Activated T-helper 2 cell treated with anti-CD3 and anti-CD28 coated beads, Interferon-gamma antibody, Interleukin-2, Interleukin-4, amounts not matched to agents 10 μg/mL and 5 μg/mL and 100 μg/mL, durations not matched to agents 14 hours and 24 hours and 36 hours (primary cell): ENCODE results near the gene HFM1. TPM values are rescaled to one million over a fixed set of nuclear protein-coding genes. Genes with fewer than 3 reads are reported as not detected.
"Not testable (repeated sequence)": the region's sequence is repeated elsewhere in the genome, so short reads cannot be mapped to it uniquely, and the experiment has no call there.

ENCODE experiments used
- DNase-seq: peaks from one replicate; pipeline ENCODE4 v3.0.0; 2021; ENCODE audit warnings: low spot score
- H3K27ac Mint-ChIP-seq: one replicate; pipeline ENCODE4 v1.8.0; 2021; ENCODE audit warnings: mixed read lengths
- H3K27me3 Mint-ChIP-seq: one replicate; pipeline ENCODE4 v1.8.0; 2021; ENCODE audit warnings: low read depth, mixed read lengths
- H3K36me3 Mint-ChIP-seq: one replicate; pipeline ENCODE4 v1.8.0; 2021; ENCODE audit warnings: low read depth, mixed read lengths
- H3K4me1 Mint-ChIP-seq: one replicate; pipeline ENCODE4 v1.8.0; 2021; ENCODE audit warnings: low read depth, mixed read lengths
- H3K4me3 Mint-ChIP-seq: one replicate; pipeline ENCODE4 v1.8.0; 2021; ENCODE audit warnings: low read depth, mild to moderate bottlenecking, moderate library complexity, mixed read lengths
- H3K9me3 Mint-ChIP-seq: one replicate; pipeline ENCODE4 v1.8.0; 2021; ENCODE audit warnings: mixed read lengths
- intact Hi-C: fragments of 100-400 bp; cut with micrococcal nuclease; formaldehyde crosslinking; loops from one replicate; pipeline ENCODE4 v1.15.1; 2023
- total RNA-seq: library from RNA; stranded (reverse); gene quantifications from 2 replicates; pipeline ENCODE4 v1.2.3, GENCODE V29; 2022

The HFM1 gene
- total RNA-seq, 1 donor from 2014 or later, result not detected

DNA sequence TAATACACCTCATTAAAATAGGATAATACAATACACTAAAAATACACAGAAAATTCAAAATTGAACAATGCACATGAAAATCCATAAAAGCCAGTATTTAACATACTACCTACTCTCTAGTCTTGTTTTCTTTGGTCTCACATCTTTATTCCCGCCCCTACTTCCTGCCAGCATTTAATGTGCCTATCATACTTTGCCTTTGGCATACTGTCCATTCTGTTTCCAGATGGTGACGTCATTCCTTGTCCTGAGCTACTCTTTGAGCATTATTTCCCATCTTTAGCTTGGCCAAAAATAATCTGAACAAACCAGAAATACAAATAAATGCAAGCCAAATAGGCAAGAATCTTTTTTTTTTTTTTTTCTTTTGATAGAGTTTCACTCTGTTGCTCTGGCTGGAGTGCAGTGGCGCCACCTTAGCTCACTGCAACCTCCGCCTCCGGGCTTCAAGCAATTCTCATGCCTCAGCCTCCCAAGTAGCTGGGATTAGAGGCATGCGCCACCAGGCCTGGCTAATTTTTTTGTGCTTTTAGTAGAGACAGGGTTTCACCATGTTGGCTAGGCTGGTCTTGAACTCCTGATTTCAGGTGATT is 4.4 kb downstream of the HFM1 start:
- peaks cover 46% of the 10 kb centered on the region for H3K27me3 Mint-ChIP-seq

DNA sequence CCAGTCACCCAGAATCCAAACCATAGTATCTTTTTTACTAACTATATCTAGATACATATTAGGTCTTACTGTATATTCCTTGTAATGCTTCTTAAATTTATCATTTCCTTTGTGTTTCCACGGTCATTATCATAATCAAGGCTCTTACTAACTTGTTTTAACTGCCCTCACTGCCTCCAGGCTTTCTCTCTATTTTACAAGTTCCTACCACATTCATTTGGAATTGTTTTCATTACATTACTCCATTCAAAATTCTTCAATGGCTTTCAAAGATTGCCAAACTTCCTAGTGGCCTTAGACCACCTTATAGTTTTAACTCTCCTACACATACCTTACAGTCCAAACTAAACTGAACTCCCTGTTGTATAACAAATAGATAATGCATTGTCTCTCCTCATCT is 6.3 kb downstream of the HFM1 start:
- no peak for DNase-seq
- Mint-ChIP-seq H3K4me3 (no peak overlapping the region), H3K36me3 (no peaks in the 10 kb centered on the region), H3K27ac (no peak overlapping the region), H3K27me3 (peaks cover 42% of the 10 kb centered on the region), H3K9me3 (no peaks in the 10 kb centered on the region), H3K4me1 (no peaks in the 10 kb centered on the region)
- intact Hi-C loops, result no loop called here

More for the DNA sequence above, 4.4 kb downstream of the HFM1 start:
- no peaks in the 10 kb centered on the region for H3K9me3 Mint-ChIP-seq
- H3K4me3 Mint-ChIP-seq, result no peak overlapping the region
- H3K27ac Mint-ChIP-seq, result no peak overlapping the region
- no peak for DNase-seq
- H3K36me3 Mint-ChIP-seq, result no peaks in the 10 kb centered on the region
- intact Hi-C loops, result loop anchor here (5.0 kb wide), 2 partner anchors 118 to 527 kb away; no protein-coding TSS in a partner anchor
- H3K4me1 Mint-ChIP-seq, result peaks cover 2% of the 10 kb centered on the region

DNA sequence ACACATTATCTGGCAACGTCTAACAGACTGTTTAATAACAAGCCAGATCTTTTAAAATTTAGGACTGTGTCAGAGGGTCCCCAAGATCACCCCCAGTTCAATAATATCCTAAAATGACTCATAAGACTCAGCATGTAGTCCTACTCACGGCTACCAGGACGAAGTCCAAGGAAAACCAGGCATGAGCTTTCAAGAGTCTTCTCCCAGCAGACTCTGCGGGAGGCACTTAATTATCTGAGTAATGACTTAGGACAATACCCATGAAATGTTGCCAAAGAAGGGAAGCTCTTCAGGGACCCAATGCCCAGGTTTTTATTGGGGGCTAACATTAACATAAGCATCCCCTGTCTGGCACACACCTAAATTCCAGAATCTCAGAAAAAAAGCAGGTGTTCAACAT is 7.0 kb downstream of the HFM1 start:
- Mint-ChIP-seq H3K27me3 (peaks cover 37% of the 10 kb centered on the region), H3K4me1 (no peaks in the 10 kb centered on the region), H3K27ac (no peak overlapping the region), H3K9me3 (no peaks in the 10 kb centered on the region), H3K4me3 (no peak overlapping the region), H3K36me3 (no peaks in the 10 kb centered on the region)
- intact Hi-C loops, result no loop called here
- DNase-seq, result no peak

DNA sequence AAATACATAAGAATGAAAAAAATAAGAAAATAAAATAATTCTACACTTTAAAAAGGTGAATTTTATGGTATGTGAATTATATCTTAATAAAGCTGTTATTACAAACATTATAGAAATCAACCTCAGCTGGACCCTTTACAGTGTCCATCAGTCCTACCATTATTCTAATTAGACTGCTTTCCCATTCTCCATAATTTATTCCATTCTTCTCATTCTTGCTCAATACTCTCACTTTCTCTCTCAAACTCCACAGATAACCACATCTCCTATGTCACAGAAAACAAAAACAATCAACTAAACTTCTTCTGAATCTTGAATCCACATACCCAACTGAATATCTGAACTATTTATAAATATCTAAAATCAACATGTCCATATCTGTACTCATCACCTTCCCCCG is 11.6 kb downstream of the HFM1 start:
- Mint-ChIP-seq H3K4me1 (no peaks in the 10 kb centered on the region), H3K4me3 (no peak overlapping the region), H3K27me3 (peaks cover 11% of the 10 kb centered on the region), H3K27ac (no peak overlapping the region), H3K9me3 (no peaks in the 10 kb centered on the region), H3K36me3 (no peaks in the 10 kb centered on the region)
- intact Hi-C loops, result no loop called here
- DNase-seq, result no peak

DNA sequence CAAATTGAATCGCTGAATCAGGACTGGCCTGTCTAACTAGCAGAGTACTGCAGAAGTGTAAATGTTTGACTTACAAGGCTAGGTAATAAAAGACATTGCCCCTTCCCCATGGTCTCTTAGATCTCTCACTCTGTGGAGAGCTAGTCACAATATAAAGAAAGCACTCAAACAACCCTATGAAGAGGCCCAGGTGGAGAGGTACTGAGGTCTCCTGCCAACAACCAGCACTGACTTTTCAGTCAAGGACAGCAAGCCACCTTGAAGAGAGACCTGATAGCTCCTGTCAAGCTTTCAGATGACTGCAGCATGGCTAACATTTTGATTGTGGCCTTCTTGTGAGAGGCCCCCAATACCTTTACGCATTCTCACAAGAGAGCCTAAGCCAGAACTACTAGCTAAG is 18.5 kb downstream of the HFM1 start:
- Mint-ChIP-seq H3K4me3 (no peak overlapping the region), H3K27me3 (peaks cover 17% of the 10 kb centered on the region), H3K9me3 (no peaks in the 10 kb centered on the region), H3K4me1 (no peaks in the 10 kb centered on the region), H3K36me3 (no peaks in the 10 kb centered on the region), H3K27ac (no peak overlapping the region)
- DNase-seq, result no peak
- intact Hi-C loops, result no loop called here

DNA sequence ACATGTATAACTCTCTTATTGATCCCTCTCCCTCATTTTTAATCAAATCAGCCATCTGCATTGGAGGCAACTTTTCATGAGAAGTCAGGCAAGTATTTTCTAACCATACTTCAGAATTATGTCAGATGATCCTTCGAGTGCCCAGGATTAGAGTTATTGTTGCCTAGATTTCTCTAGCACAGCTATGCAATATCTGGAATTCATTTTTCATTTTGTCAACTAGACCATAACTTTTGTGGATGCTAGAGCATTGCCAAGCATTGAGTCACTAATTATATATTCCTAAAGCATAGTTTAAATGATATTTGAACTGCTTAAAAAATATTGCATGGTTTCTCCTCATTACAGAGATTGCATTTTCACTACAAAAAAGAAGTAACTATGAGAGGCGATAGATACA is 21.2 kb downstream of the HFM1 start:
- Mint-ChIP-seq H3K36me3 (no peaks in the 10 kb centered on the region), H3K9me3 (no peaks in the 10 kb centered on the region), H3K27ac (no peak overlapping the region), H3K4me1 (no peaks in the 10 kb centered on the region), H3K27me3 (peaks cover 23% of the 10 kb centered on the region), H3K4me3 (no peak overlapping the region)
- DNase-seq, result no peak
- intact Hi-C loops, result no loop called here

DNA sequence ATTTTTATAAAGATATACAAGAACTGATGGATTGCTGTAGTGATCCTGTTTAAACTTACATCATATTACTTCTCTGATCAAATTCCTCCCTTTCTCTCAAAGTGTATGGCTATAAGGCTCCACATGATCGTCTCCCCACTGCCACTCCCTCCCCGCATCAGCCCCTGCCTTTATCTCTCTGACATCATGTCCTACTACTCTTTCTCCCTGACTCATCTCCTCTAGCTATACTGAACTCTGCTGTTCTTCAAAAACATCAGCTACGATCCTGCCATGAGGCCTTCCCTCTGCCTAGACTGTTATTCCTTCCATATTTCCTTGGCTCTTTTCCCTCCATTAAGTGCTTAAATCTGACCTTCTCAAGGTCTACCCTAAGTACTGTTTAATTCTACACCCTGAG is 22.8 kb downstream of the HFM1 start:
- Mint-ChIP-seq H3K27me3 (peaks cover 25% of the 10 kb centered on the region), H3K36me3 (no peaks in the 10 kb centered on the region), H3K9me3 (no peaks in the 10 kb centered on the region)

DNA sequence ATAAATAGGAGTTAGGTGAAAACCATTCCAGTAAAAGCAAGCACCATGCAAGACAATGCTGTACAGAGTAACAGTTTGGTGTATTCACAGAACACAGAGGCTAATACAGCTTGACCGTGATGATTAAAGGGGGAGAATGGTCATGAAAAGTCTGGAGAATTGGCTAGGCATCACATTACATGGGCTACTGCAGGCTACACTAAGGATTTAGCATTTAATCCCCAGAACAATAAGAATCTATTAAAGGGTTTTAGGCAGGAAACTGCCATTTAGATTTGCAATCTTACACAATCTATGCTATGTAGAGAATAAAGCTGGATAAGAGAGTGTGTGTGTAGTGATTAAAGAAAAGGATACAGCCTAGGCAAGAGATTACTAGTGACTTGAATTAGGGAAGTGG is 30.6 kb downstream of the HFM1 start:
- H3K36me3 Mint-ChIP-seq, result no peaks in the 10 kb centered on the region
- intact Hi-C loops, result no loop called here
- H3K4me1 Mint-ChIP-seq, result no peaks in the 10 kb centered on the region
- H3K27ac Mint-ChIP-seq, result no peak overlapping the region
- peaks cover 6% of the 10 kb centered on the region for H3K27me3 Mint-ChIP-seq
- H3K9me3 Mint-ChIP-seq, result no peaks in the 10 kb centered on the region
- no peak overlapping the region for H3K4me3 Mint-ChIP-seq
- DNase-seq, result no peak

More for the DNA sequence above, 22.8 kb downstream of the HFM1 start:
- intact Hi-C loops, result no loop called here
- no peak overlapping the region for H3K27ac Mint-ChIP-seq
- DNase-seq, result no peak
- H3K4me1 Mint-ChIP-seq, result no peaks in the 10 kb centered on the region
- H3K4me3 Mint-ChIP-seq, result no peak overlapping the region

DNA sequence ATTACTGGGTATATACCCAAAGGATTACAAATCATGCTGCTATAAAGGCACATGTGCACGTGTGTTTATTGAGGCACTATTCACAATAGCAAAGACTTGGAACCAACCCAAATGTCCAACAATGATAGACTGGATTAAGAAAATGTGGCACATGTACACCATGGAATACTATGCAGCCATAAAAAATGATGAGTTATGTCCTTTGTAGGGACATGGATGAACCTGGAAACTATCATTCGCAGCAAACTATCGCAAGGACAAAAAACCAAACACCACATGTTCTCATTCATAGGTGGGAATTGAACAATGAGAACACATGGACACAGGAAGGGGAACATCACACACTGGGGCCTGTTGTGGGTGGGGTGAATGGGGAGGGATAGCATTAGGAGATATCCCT is 32.4 kb downstream of the HFM1 start:
- H3K27me3 Mint-ChIP-seq, H3K27ac Mint-ChIP-seq, H3K4me1 Mint-ChIP-seq, intact Hi-C loops, H3K36me3 Mint-ChIP-seq, H3K4me3 Mint-ChIP-seq, DNase-seq, H3K9me3 Mint-ChIP-seq: not testable (repeated sequence)

DNA sequence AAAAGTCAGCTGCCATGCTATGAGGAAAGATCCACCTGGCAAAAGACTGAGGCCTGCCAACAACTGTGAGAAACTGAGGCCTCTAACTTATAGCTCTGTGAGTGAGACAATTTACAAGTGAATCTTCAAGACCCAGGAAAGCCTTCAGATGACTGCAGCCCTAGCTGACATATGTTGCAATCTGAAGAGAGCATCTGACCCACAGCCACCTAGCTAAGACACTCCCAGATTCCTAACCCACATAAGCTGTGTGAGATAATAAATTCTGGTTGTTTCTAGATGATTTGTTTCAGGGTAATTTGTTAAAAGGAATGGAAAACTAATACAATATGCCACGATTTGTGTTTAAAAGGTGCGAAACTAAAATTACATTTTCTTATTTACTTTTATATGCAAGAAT is 55.1 kb downstream of the HFM1 start:
- H3K27ac Mint-ChIP-seq, result no peak overlapping the region
- H3K9me3 Mint-ChIP-seq, result peaks cover 6% of the 10 kb centered on the region
- no peaks in the 10 kb centered on the region for H3K4me1 Mint-ChIP-seq
- intact Hi-C loops, result no loop called here
- DNase-seq, result no peak
- no peak overlapping the region for H3K4me3 Mint-ChIP-seq
- peaks cover 12% of the 10 kb centered on the region for H3K27me3 Mint-ChIP-seq
- no peaks in the 10 kb centered on the region for H3K36me3 Mint-ChIP-seq

DNA sequence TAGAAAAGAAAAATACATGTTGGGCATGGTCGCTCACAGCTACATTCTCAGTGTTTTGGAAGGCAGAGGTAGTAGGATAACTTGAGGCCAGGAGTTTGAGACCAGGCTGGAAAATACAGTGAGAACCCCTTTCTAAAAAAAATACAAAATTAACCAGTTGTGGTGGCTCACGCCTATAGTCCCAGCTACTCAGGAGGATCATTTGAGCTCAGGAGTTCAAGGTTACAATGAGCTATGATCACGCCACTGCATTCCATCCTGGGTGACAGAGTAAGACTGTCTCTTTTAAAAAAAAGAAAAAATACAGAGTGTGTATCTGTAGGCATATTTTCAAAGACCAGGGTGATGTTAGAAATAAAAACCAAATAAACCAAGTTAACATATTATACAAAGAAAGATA is 57.8 kb downstream of the HFM1 start:
- no peaks in the 10 kb centered on the region for H3K4me1 Mint-ChIP-seq
- H3K27ac Mint-ChIP-seq, result no peak overlapping the region
- intact Hi-C loops, result no loop called here
- no peaks in the 10 kb centered on the region for H3K36me3 Mint-ChIP-seq
- H3K9me3 Mint-ChIP-seq, result no peaks in the 10 kb centered on the region
- H3K4me3 Mint-ChIP-seq, result no peak overlapping the region
- DNase-seq, result no peak
- H3K27me3 Mint-ChIP-seq, result peaks cover 17% of the 10 kb centered on the region

DNA sequence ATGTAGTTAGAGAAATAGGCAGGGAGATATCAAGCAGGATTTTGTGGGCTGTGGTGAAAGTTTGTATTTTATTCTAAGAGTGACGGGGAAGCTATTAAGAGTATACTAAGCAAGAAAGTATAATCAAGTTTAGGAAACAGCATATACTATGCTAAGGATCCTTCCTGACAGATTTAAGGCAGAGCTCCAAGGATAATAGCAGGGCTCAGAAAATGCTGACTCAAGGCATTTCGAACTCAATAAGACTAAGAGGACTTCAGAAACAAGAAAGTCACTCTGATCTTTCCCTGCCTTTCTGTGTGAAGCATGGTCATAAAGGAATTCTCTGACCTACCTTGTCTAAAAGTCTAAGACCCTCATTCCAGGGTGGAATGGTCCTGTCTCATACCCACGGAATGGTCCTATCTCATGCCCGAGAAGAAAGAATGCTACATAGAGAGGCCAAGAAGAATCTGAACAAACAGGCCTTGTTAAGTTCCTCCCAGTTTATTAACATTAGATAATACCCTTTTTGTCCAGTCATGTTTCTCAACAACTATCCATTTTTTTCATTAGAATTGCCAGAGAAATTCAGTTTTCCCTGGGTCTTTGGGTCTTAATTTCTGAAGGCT is 59.1 kb downstream of the HFM1 start:
- no peak overlapping the region for H3K27ac Mint-ChIP-seq
- H3K4me1 Mint-ChIP-seq, result no peaks in the 10 kb centered on the region
- intact Hi-C loops, result no loop called here
- no peak overlapping the region for H3K4me3 Mint-ChIP-seq
- DNase-seq, result no peak
- peaks cover 26% of the 10 kb centered on the region for H3K27me3 Mint-ChIP-seq
- no peaks in the 10 kb centered on the region for H3K36me3 Mint-ChIP-seq
- no peaks in the 10 kb centered on the region for H3K9me3 Mint-ChIP-seq

DNA sequence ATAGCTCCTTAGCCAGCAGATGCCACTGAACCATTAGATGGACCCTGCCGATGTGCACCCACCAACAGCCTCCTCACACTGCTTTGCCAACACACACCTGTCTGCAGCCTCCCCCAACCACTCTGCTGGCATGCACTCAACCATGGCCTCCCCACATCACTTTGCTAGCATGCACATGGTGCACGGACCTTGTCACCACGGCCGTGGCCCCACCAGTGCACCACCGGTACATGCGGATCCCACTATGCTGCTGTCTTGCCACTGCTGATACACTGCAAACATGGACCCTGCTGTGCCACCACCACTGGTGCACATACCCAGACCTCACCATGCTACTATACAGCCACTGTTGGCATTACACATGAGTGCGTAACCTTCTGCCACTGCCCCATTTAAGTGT is 66.1 kb downstream of the HFM1 start:
- H3K4me3 Mint-ChIP-seq, result no peak overlapping the region
- peaks cover 13% of the 10 kb centered on the region for H3K27me3 Mint-ChIP-seq
- no peaks in the 10 kb centered on the region for H3K36me3 Mint-ChIP-seq
- DNase-seq, result no peak
- intact Hi-C loops, result no loop called here
- H3K4me1 Mint-ChIP-seq, result no peaks in the 10 kb centered on the region
- H3K9me3 Mint-ChIP-seq, result no peaks in the 10 kb centered on the region
- H3K27ac Mint-ChIP-seq, result no peak overlapping the region

DNA sequence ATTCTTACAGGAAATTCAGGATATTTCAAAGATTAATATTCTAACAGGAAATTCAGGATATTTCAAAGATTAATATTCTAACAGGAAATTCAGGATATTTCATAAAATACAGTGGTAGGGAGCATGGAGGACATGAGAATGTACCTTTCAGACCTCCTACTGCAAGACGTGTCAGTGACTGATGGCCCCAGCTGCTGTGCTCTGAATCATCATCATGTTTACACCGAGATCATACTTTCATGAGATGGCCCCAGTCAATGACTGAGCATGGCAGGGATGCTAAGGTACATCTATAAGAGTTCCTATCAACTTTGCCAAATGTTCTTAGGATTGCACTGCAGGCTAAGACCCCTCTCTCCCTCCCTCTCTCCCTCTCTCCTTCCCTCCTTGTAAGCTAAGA is 69.0 kb downstream of the HFM1 start:
- Mint-ChIP-seq H3K4me3 (no peak overlapping the region), H3K4me1 (no peaks in the 10 kb centered on the region), H3K36me3 (no peaks in the 10 kb centered on the region), H3K27me3 (peaks cover 1% of the 10 kb centered on the region), H3K27ac (no peak overlapping the region), H3K9me3 (no peaks in the 10 kb centered on the region)
- no peak for DNase-seq
- intact Hi-C loops, result no loop called here
